Naive thymus-derived CD4-positive, alpha-beta T cell (primary cell): Measurements from ENCODE around the gene FYN. TPM values are rescaled to one million over a fixed set of nuclear protein-coding genes. Genes with fewer than 3 reads are reported as not detected.

Experiments
- ATAC-seq: fragments of 150-1000 bp; cut with Tn5 transposase; 2 replicates; pipeline ENCODE4 v1.10.0; 2021; ENCODE audit warnings: mild to moderate bottlenecking, moderate library complexity
- CTCF ChIA-PET: fragments of 350-600 bp; sonication (Branson Sonifier 250); formaldehyde crosslinking; loops from one replicate; lab custom pipeline; 2021; ENCODE audit warnings: antibody characterized with exemption; lab: Charles Lee
- POLR2A ChIA-PET: fragments of 350-600 bp; sonication (Branson Sonifier 250); formaldehyde crosslinking; loops from one replicate; lab custom pipeline; 2021; ENCODE audit warnings: antibody characterized with exemption, inconsistent platforms; lab: Charles Lee
- DNase-seq, 9 donors: peaks; one replicate each; pipeline versions ENCODE4 v3.0.0 to v3.0.0-alpha.2; 2020 to 2022; ENCODE audit warnings: mixed read lengths in 1 of 9
- H3K27ac ChIP-seq: one replicate; pipeline ENCODE4 v1.7.0; 2013; ENCODE audit warnings: mild to moderate bottlenecking, low read depth, low read length, moderate library complexity
- H3K27me3 ChIP-seq, 2 donors: one replicate each; pipeline ENCODE4 v1.7.0; 2013; ENCODE audit warnings: low read length in 2 of 2, mild to moderate bottlenecking in 2 of 2, moderate library complexity in 2 of 2; ENCODE audit not compliant: control insufficient read depth in 2 of 2, insufficient read depth in 2 of 2
- H3K36me3 ChIP-seq, 3 experiments: 1 replicate in 2 of 3; 2 replicates in 1 of 3; pipeline ENCODE4 v1.7.0; 2013; ENCODE audit warnings: low read length in 3 of 3, mild to moderate bottlenecking in 3 of 3, moderate library complexity in 1 of 3; ENCODE audit not compliant: insufficient read depth in 3 of 3, control insufficient read depth in 2 of 3
- H3K4me1 ChIP-seq, 2 donors: one replicate each; pipeline ENCODE4 v1.7.0; 2013; ENCODE audit warnings: low read length in 2 of 2, mild to moderate bottlenecking in 2 of 2, moderate library complexity in 1 of 2; ENCODE audit not compliant: control insufficient read depth in 2 of 2, insufficient read depth in 2 of 2
- H3K4me3 ChIP-seq: 2 replicates; pipeline ENCODE4 v1.7.0; 2013; ENCODE audit warnings: mild to moderate bottlenecking, low read length
- H3K9me3 ChIP-seq, 3 experiments: 1 replicate in 2 of 3; 2 replicates in 1 of 3; pipeline ENCODE4 v1.7.0; 2013; ENCODE audit warnings: low read length in 3 of 3; ENCODE audit not compliant: control insufficient read depth in 2 of 3
- H3K27ac Mint-ChIP-seq, 9 donors: one replicate each; pipeline ENCODE4 v1.8.0; 2020 to 2022; ENCODE audit warnings: mixed read lengths in 9 of 9, mild to moderate bottlenecking in 8 of 9, moderate library complexity in 5 of 9, inconsistent platforms in 2 of 9
- H3K27me3 Mint-ChIP-seq, 5 donors: one replicate each; pipeline ENCODE4 v1.8.0; 2021 to 2022; ENCODE audit warnings: mixed read lengths in 5 of 5, mild to moderate bottlenecking in 1 of 5
- H3K36me3 Mint-ChIP-seq, 5 donors: one replicate each; pipeline ENCODE4 v1.8.0; 2020 to 2022; ENCODE audit warnings: mixed read lengths in 5 of 5, mild to moderate bottlenecking in 3 of 5, inconsistent platforms in 1 of 5
- H3K4me1 Mint-ChIP-seq, 7 donors: one replicate each; pipeline ENCODE4 v1.8.0; 2020 to 2022; ENCODE audit warnings: mixed read lengths in 7 of 7, mild to moderate bottlenecking in 3 of 7, inconsistent platforms in 1 of 7
- H3K4me3 Mint-ChIP-seq, 10 donors: one replicate each; pipeline ENCODE4 v1.8.0; 2020 to 2022; ENCODE audit warnings: mild to moderate bottlenecking in 10 of 10, mixed read lengths in 10 of 10, moderate library complexity in 6 of 10, inconsistent platforms in 2 of 10
- H3K9me3 Mint-ChIP-seq, 11 donors: one replicate each; pipeline ENCODE4 v1.8.0; 2020 to 2022; ENCODE audit warnings: mixed read lengths in 11 of 11, mild to moderate bottlenecking in 4 of 11, inconsistent platforms in 1 of 11, moderate library complexity in 1 of 11
- intact Hi-C, 2 donors: fragments of 100-400 bp; cut with micrococcal nuclease; formaldehyde crosslinking; loops; one replicate each; pipeline ENCODE4 v1.15.1; 2023
- polyA plus RNA-seq, 2 donors: library from polyadenylated mRNA; unstranded; fragments of 300-500 nt; fragmentation: Illumina TruSeq; gene quantifications; one replicate each; pipeline ENCODE4 v1.2.3, GENCODE V29; 2021
- total RNA-seq, 6 experiments: library from RNA in 5 of 6; stranded (reverse) in 5 of 6; gene quantifications; 1 replicate in 5 of 6; 2 replicates in 1 of 6; pipeline ENCODE4 v1.2.3 and lab custom pipeline; 2021 to 2026

The FYN gene
- total and polyA plus RNA-seq, 7 experiments from 2014 or later = 200 to 720 (median 430) TPM

DNA sequence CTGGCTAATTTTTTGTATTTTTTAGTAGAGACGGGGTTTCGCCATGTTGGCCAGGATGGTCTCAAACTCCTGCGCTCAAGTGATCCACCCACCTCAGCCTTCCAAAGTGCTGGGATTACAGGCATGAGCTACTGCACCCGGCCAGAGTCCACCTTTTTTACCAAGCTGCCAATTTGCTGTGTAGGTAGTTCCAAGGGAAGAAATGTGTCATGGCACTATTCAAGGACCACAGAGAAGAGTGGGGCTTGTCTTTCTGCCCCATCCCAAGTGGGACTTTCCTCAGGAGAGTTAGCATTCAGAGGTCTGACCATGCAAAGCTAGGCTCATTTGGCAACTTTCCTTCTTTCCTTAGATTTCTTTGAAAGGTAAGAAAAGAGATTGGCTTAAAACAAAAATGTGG, 155.6 kb downstream of the FYN start:
- POLR2A ChIA-PET = interaction anchor here (0.7 to 1.3 kb wide), 2 partner anchors 152 to 275 kb away, joined by 3 to 5 read pairs; no protein-coding TSS in a partner anchor
- H3K4me3 ChIP-seq = no peak overlapping the region
- Mint-ChIP-seq H3K4me3 (no peak overlapping the region), H3K27ac (peak overlapping the region in 8 of 9 donors; percentile 30 to 90 (median 84)), H3K36me3 (peaks cover 8 to 74% (median 41%) of the 10 kb centered on the region in 5 donors), H3K27me3 (no peaks in the 10 kb centered on the region), H3K4me1 (peaks cover 34 to 88% (median 76%) of the 10 kb centered on the region in 7 donors), H3K9me3 (peaks cover 0 to 3% (median 0%) of the 10 kb centered on the region in 11 donors)
- peaks cover 36 to 42% of the 10 kb centered on the region in 2 donors for H3K4me1 ChIP-seq
- peaks cover 18 to 42% (median 32%) of the 10 kb centered on the region in 3 experiments for H3K36me3 ChIP-seq
- ATAC-seq (no peak), DNase-seq (no peak)
- intact Hi-C loops = no loop called here
- H3K27me3 ChIP-seq = no peaks in the 10 kb centered on the region
- CTCF ChIA-PET = interaction anchor here (0.6 to 1.3 kb wide), 7 partner anchors 9 to 322 kb away, joined by 3 to 5 read pairs (median 4); partner anchors contain the start of gene FYN
- peak overlapping the region; percentile 9 for H3K27ac ChIP-seq
- H3K9me3 ChIP-seq = no peaks in the 10 kb centered on the region

DNA sequence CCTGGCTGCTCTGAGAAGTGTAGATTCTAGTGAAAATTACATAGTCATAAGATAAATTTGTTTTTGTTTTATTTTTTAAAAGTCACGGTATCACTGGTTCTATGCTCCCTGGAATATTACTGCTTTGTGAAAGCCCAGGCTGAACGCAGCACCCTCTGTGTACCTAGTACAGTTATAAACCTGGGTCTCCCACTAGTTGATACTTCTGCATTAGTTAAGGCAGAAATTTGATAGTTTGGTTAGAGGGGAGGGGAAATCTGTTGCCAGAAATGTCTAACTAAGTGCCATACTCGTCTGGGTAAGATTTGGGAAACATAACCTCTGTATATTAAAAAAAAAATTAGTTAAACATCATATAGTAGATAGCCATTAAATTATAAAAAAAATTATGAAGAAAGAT, 156.9 kb downstream of the FYN start:
- H3K9me3 Mint-ChIP-seq = peaks cover 0 to 3% (median 0%) of the 10 kb centered on the region in 11 donors
- Histone ChIP-seq H3K27ac (no peak overlapping the region), H3K27me3 (no peaks in the 10 kb centered on the region), H3K4me3 (no peak overlapping the region), H3K36me3 (peaks cover 18 to 42% (median 32%) of the 10 kb centered on the region in 3 experiments), H3K4me1 (peaks cover 36 to 42% of the 10 kb centered on the region in 2 donors), H3K9me3 (no peaks in the 10 kb centered on the region)
- no peak for ATAC-seq
- peak overlapping the region; percentile 57 to 95 (median 84) for H3K27ac Mint-ChIP-seq
- DNase-seq = no peak
- H3K36me3 Mint-ChIP-seq = peaks cover 14 to 79% (median 45%) of the 10 kb centered on the region in 5 donors
- H3K27me3 Mint-ChIP-seq = no peaks in the 10 kb centered on the region
- intact Hi-C loops = no loop called here
- H3K4me3 Mint-ChIP-seq = peak overlapping the region in 4 of 10 donors; percentile 14 to 56 (median 42)
- ChIA-PET CTCF (interaction anchor here (0.6 kb wide), 1 partner anchor 663 kb away, joined by 6 read pairs; no protein-coding TSS in a partner anchor), POLR2A (no interaction called here)
- H3K4me1 Mint-ChIP-seq = peaks cover 35 to 88% (median 76%) of the 10 kb centered on the region in 7 donors

DNA sequence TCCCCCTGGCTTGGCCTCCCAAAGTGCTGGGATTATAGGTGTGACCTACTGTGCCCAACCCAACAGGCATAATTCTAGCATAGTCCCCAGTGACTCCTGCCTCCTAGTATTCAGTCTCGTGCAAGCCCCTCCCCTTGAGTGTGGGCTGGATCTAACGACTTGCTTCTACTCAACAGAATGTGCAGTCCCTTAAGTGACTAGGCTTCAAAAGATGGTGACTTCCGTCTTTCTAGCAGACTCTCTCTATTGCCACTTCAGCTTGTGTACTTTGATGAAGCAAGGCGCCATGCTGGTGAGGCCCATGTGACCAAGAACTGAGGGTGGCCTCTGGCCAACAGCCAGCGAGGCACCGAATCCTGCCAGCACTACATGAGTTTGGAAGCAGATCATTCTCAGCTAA, 157.9 kb downstream of the FYN start:
- intact Hi-C loops = loop anchor here (1.0 to 2.0 kb wide), 3 partner anchors 9 to 45 kb away; no protein-coding TSS in a partner anchor
- H3K36me3 ChIP-seq = peaks cover 18 to 41% (median 32%) of the 10 kb centered on the region in 3 experiments
- ChIA-PET CTCF (interaction anchor here (0.7 to 1.0 kb wide), 2 partner anchors 328 to 331 kb away, joined by 3 to 4 read pairs; no protein-coding TSS in a partner anchor), POLR2A (interaction anchor here (0.9 to 1.4 kb wide), 2 partner anchors 16 to 132 kb away, joined by 3 read pairs; no protein-coding TSS in a partner anchor)
- DNase-seq (peak in 7 of 9 donors; percentile 39 to 72 (median 58)), ATAC-seq (peak; percentile 83)
- no peaks in the 10 kb centered on the region for H3K9me3 ChIP-seq
- H3K4me3 Mint-ChIP-seq = peak overlapping the region; percentile 19 to 77 (median 66)
- no peak overlapping the region for H3K4me3 ChIP-seq
- H3K9me3 Mint-ChIP-seq = peaks cover 0 to 3% (median 0%) of the 10 kb centered on the region in 11 donors
- H3K36me3 Mint-ChIP-seq = peaks cover 13 to 72% (median 38%) of the 10 kb centered on the region in 5 donors
- no peaks in the 10 kb centered on the region for H3K27me3 Mint-ChIP-seq
- peaks cover 36 to 88% (median 76%) of the 10 kb centered on the region in 7 donors for H3K4me1 Mint-ChIP-seq
- H3K27ac Mint-ChIP-seq = peak overlapping the region; percentile 83 to 98 (median 93)
- H3K4me1 ChIP-seq = peaks cover 43 to 52% of the 10 kb centered on the region in 2 donors
- H3K27ac ChIP-seq = peak overlapping the region; percentile 59
- H3K27me3 ChIP-seq = no peaks in the 10 kb centered on the region

DNA sequence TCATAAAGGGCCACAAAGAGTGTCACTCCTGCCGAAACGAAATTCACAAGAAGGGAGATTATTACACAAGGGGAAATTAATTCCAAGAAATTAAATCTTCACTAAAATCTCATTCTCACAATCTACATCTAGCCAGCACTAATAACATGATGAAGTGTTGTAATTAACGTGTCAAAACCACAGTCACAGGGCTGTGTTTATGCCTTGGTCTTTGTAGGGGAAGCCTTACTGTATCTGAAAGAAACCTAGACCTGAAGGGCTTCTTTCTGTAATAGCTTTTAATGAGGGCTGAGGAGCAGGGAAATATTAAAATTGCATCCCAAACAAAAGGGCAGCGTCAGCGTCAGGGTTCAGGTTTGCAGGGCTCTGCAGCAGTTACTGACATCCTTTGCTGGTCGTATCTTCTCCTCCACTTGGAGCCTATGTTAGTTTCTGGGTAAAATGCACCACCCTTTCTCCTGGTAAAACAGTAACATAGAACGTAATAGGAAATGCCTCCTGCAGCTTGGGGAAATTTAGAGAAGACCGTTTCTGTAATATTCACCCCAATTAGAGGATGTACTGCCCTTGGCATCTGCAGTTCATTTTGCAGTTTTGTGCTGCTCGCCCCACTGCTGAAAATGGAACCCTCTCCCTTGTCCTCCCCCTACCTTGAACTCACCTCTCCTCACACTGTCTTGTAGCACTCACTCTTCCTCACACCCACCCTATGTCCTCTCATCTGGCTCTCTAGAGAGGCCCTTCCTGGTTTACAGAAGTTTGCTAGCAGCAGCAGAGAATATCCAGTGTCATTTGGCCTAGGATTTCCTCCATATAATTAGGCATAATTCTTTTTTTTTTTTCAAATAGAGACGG, 158.6 kb downstream of the FYN start:
- no peaks in the 10 kb centered on the region for H3K9me3 ChIP-seq
- DNase-seq (no peak), ATAC-seq (peak; percentile 33)
- peaks cover 47 to 58% of the 10 kb centered on the region in 2 donors for H3K4me1 ChIP-seq
- H3K36me3 Mint-ChIP-seq = peaks cover 13 to 66% (median 36%) of the 10 kb centered on the region in 5 donors
- H3K27me3 Mint-ChIP-seq = no peaks in the 10 kb centered on the region
- H3K27ac Mint-ChIP-seq = peak overlapping the region; percentile 83 to 98 (median 93)
- H3K4me3 Mint-ChIP-seq = peak overlapping the region; percentile 17 to 77 (median 65)
- ChIA-PET POLR2A (interaction anchor here (0.9 to 1.4 kb wide), 2 partner anchors 17 to 133 kb away, joined by 3 read pairs; no protein-coding TSS in a partner anchor), CTCF (interaction anchor here (0.8 to 1.4 kb wide), 3 partner anchors 283 to 329 kb away, joined by 3 to 5 read pairs (median 3); no protein-coding TSS in a partner anchor)
- intact Hi-C loops = loop anchor here (1.0 to 5.0 kb wide), 4 partner anchors 10 to 448 kb away; no protein-coding TSS in a partner anchor
- peaks cover 41 to 89% (median 80%) of the 10 kb centered on the region in 7 donors for H3K4me1 Mint-ChIP-seq
- H3K9me3 Mint-ChIP-seq = peaks cover 0 to 3% (median 0%) of the 10 kb centered on the region in 11 donors
- H3K27ac ChIP-seq = peak overlapping the region; percentile 59
- no peaks in the 10 kb centered on the region for H3K27me3 ChIP-seq
- H3K36me3 ChIP-seq = peaks cover 18 to 34% (median 27%) of the 10 kb centered on the region in 3 experiments
- no peak overlapping the region for H3K4me3 ChIP-seq

DNA sequence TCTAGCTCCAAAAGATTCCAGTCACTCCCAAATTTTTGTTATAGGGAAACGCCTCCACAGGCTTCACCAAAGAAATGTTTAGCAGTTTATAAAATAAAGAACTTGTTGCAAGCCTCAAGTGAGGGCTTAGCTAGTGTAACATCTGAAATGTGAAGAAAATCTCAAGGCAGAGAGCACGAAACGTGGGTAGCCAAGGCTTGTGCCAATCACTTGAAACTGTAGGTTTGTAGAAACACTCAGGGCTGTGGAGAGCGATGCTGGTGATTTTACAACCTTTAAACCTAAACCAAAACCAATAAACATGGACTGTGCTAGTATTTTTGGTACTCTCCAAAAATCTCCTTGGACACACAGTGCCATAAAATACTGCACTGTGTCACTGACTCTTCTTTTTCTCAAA, 159.4 kb downstream of the FYN start:
- ChIA-PET CTCF (interaction anchor here (1.4 to 1.6 kb wide), 2 partner anchors 8 to 330 kb away, joined by 5 to 7 read pairs; no protein-coding TSS in a partner anchor), POLR2A (no interaction called here)
- H3K9me3 Mint-ChIP-seq = peaks cover 0 to 3% (median 0%) of the 10 kb centered on the region in 11 donors
- peak overlapping the region in 3 of 10 donors; percentile 18 to 75 (median 63) for H3K4me3 Mint-ChIP-seq
- Histone ChIP-seq H3K27me3 (no peaks in the 10 kb centered on the region), H3K4me3 (no peak overlapping the region), H3K9me3 (no peaks in the 10 kb centered on the region), H3K27ac (peak overlapping the region; percentile 59), H3K36me3 (peaks cover 12 to 27% (median 20%) of the 10 kb centered on the region in 3 experiments), H3K4me1 (peaks cover 47 to 59% of the 10 kb centered on the region in 2 donors)
- peaks cover 13 to 57% (median 35%) of the 10 kb centered on the region in 5 donors for H3K36me3 Mint-ChIP-seq
- H3K27me3 Mint-ChIP-seq = no peaks in the 10 kb centered on the region
- intact Hi-C loops = loop anchor here in 1 of 2 donors (2.0 to 5.0 kb wide), 3 partner anchors 37 to 448 kb away; no protein-coding TSS in a partner anchor
- no peak for DNase-seq
- H3K4me1 Mint-ChIP-seq = peaks cover 41 to 86% (median 76%) of the 10 kb centered on the region in 7 donors
- peak overlapping the region; percentile 83 to 98 (median 93) for H3K27ac Mint-ChIP-seq
- ATAC-seq = no peak

DNA sequence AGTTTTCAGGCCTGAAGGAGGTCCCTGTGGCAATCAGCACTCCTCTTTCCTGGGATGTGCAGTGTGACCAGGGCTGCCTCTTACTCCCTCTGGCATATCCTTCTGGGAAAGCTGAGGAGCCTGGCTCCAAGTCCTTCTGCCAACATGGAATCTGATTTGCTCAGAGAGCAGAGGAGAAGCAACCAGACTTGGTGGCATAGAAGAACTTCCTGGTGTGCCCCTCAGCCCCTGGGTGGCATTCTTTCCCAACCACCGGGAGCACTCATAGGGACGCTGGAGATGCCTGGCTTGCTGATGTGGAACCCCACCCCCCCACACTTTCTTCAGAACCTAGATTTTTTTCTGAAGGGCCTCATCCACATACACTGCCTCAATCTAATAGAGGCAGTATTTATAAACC, 160.0 kb downstream of the FYN start:
- POLR2A ChIA-PET = no interaction called here
- DNase-seq (no peak), ATAC-seq (no peak)
- Mint-ChIP-seq H3K27ac (peak overlapping the region; percentile 33 to 98 (median 93)), H3K9me3 (peaks cover 0 to 3% (median 0%) of the 10 kb centered on the region in 11 donors), H3K4me3 (peak overlapping the region in 2 of 10 donors; percentile 6 to 63), H3K36me3 (peaks cover 13 to 54% (median 30%) of the 10 kb centered on the region in 5 donors), H3K4me1 (peaks cover 41 to 80% (median 70%) of the 10 kb centered on the region in 7 donors), H3K27me3 (no peaks in the 10 kb centered on the region)
- peaks cover 47 to 59% of the 10 kb centered on the region in 2 donors for H3K4me1 ChIP-seq
- H3K27ac ChIP-seq = peak overlapping the region; percentile 59
- CTCF ChIA-PET = interaction anchor here (0.6 to 1.6 kb wide), 3 partner anchors 9 to 330 kb away, joined by 3 to 7 read pairs (median 5); no protein-coding TSS in a partner anchor
- no peaks in the 10 kb centered on the region for H3K9me3 ChIP-seq
- peaks cover 7 to 22% (median 14%) of the 10 kb centered on the region in 3 experiments for H3K36me3 ChIP-seq
- no peaks in the 10 kb centered on the region for H3K27me3 ChIP-seq
- intact Hi-C loops = loop anchor here in 1 of 2 donors (5.0 kb wide), 1 partner anchor 449 kb away; no protein-coding TSS in a partner anchor
- H3K4me3 ChIP-seq = no peak overlapping the region
